Activated T-cell treated with anti-CD3 and anti-CD28 coated beads for 1 hour (primary cell): ENCODE data around the gene BANK1.

ENCODE experiments used
- DNase-seq: peaks from one replicate; pipeline ENCODE4 v3.0.0-alpha.2; 2020; ENCODE audit warnings: low read depth

BANK1 gene

DNA sequence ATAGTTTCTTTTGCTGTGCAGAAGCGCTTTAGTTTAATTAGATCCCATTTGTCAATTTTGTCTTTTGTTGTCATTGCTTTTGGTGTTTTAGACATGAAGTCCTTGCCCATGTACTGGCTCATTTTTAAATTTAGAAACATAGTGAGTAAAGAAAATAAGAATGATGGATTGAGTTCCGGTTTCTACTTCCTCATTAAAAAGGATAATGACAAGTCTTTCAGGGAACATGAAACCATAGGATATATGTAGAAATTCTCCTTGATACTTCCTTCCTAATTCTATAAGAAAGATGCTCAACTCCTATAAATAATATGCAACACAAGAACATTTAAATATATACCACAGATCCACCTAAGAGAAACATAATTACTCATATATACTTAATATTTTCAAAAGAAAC, 240.9 kb downstream of the BANK1 start:
- no peak for DNase-seq

DNA sequence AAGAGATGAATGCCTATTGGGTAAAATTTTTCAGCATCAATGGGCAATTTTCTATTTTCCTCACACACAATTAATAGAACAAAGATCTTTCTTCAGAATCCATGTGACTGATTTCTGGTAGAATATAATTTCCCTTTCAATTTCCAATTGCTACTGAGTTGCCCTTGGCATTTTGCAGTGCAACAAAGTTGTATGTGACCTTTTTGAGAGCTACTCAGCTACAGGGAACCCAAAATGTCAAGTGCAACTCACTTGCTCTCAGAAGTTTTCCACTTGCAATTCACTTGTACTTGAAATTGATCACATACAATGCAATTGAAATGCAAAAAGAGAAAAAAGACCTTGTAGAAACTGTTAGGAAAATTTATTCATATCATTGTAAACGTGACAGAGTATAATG, 245.5 kb downstream of the BANK1 start:
- DNase-seq: no peak

DNA sequence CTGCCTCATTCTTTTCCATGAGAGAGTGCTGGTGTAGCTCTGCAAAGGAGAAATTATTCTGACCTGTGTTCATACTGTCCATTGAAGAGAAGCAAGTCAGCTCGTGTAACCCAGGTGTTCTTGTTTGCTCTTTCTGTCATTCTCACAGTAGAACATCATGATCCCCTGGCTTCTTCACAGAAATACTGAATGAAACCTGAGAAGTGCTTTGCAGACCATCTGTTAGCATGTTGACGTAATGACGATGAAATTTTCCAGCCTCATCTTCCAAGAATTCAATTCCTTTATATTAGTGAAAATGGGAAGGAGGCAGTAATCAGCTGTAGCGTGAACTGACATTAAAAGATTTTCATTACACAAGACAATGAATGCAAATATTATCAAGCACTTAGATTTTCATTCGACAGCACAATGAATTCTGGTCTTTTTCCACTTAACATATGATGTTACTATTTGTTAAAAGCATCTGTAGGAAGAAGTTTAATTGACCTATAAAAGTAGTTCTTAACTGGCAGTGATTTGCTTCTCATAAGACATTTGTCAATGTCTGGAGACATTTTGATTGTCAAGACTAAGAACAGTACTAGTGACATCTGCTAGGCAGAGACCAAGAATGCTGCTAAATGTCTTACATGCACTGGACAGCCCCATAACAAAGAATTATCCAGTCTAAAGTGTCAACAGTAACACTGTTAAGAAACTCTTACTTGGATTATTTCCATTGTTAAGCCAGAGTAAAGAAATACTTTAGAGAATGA, 246.3 kb downstream of the BANK1 start:
- DNase-seq: no peak

DNA sequence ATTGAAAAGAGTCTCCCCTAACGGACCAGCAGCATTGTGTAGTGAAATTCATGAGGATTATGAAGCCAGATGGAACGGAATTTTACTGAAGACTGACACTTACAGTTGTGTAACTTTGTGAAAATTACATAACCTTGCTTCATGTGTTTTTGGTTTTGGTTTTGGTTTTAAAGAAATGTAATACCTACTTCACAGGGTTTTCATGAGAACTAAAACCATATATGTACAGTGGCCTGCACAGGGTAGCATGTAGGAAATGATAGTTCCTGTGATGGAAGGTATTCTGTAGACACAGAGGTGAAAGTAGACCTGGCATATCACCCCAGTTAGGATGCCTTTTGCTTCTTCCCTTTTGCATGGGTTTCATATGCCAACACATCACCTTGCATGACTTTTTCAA, 247.0 kb downstream of the BANK1 start:
- DNase-seq: no peak

DNA sequence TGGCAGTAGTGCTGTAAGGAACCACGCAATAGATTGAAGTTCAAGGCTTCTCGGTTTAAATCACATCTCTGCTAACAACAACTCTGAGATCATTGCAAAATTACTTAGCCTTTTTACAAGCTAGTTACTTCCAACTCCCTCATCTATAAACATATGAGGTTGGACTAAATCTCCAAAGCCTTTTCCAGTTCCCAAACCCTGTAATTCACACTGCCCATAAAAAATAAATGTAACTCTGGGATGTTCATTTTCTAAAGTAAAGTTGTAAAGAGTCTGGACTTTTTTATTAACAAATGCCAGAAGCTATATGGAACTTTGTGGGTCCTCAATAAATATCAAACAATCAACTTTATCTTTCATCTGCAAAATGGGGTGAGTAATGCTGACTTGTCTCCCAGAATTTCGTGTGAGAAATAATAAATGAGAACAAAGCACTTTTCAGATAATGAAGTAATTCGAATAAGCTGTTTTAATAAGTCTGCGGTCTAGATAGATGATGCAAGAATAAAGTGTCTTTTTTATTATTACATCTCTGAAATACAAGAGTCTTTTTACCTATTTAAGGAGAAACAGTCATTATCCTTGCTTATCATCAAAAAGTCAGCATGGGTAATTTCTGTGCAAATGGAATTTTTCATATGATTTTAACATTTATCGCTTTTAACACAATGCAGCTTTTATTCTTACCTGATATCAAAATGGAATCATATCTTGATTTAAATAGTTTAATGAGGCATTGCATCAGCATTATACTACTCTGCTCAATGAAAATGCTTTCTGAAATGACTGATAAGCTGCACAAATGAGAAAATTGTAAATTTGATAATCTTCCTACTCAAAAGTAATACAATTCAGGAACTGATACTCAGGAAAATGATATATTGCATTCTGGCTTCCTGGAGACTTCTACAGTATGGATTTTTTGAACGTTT, 252.6 kb downstream of the BANK1 start:
- DNase-seq: no peak

DNA sequence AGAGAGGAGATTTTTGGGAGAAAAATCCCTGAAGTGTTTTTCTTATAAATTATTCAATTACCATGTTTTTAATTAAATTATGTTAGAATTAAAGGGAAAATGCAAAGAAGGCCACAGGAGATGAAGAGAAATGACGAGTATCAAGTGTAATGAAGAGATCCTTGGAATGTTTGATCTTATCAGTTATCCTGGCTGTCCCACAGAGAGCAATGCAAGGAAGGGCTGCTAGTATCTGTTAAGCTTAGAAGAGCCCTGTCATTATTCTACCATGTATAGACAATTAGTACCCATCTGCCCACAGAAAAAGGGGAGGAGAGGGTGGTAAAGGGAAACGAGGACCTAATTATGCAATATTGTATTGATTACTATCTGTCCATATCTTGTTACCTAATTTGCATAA, 257.1 kb downstream of the BANK1 start:
- no peak for DNase-seq

DNA sequence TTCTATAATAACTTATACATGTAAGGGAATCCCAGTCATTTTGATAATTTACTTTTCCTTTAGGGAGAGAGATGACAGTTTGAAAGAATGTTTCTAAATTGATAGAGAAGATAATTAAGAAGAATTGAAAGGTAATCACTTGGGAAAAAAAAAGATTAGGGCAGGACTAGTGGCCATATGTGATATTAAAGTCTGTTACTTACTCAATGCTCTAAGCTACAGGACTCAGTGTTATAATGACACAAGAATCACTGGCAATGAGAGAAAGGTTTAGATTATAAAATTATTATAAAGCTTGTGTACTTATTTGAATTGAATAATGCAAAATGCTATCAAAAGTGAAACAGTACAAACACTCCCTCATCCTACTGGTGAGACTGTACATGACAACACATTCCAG, 265.3 kb downstream of the BANK1 start:
- no peak for DNase-seq

DNA sequence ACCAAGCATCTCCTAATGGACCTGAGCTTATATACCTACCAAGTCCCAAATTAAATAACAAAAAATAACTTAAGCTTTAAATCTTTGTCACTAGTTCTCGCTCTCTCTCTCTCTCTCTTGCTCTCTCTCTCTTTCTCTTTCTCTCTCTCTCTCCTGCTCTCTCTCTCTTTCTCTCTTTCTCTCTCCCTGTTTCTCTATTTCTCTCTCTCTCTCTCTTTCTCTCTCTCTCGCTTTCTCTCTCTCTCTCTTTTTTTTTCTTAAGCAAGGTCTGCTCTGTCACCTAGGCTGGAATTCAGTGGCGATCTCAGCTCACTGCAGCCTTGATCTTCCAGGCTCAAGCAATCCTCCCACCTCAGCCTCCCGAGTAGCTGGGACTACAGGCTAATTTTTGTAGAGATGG, 266.6 kb downstream of the BANK1 start:
- no peak for DNase-seq

DNA sequence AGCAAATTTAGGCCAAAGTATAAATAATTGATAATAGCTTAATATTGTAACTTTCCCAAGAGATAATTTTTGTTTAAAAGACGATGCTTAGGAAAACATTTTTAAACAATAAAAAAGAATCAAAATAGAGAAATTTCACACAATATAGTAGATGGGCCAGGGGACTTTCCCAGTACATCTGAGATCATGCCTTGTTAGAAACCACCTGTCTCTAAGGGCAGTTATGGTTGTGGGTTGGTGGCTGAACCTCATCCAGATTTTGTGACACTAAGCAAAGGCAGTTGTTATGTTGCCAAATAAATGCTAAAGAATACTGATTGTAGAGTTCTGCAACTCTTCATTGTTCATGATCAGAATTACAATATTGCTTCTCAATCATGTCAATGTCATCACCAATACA, 270.6 kb downstream of the BANK1 start:
- no peak for DNase-seq

DNA sequence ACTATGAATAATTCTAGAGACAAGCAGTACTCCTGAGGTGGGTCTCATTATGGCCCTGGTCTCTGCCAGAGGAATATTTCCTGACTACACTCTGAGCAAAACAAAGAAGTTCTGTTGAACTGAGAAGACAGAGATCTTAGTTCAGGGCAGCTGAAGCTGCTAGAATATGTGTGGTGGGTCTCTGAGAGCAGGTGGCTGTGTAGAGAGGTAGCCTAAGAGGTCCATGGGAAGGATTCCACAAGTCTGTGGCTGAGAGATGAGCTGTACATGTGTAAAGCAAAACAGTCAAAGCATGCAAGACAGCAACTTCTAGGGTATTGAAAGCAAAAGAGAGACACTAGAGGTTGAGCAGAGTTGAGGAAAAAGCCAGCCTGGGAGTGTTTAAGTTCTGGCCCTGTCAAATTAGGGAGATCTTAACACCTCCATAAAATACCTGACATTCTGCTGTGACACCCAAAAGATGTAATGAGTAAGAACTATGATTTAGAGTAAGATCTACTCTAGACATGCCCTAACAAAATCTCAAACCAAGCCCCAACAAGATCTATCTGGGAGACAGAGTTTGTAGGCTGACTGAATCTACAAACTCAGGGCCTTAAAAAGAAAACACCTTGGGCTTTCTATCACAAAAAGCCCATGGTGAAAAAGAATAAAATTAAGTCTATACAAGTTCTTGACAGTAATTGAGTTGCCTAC, 274.4 kb downstream of the BANK1 start:
- DNase-seq: no peak

DNA sequence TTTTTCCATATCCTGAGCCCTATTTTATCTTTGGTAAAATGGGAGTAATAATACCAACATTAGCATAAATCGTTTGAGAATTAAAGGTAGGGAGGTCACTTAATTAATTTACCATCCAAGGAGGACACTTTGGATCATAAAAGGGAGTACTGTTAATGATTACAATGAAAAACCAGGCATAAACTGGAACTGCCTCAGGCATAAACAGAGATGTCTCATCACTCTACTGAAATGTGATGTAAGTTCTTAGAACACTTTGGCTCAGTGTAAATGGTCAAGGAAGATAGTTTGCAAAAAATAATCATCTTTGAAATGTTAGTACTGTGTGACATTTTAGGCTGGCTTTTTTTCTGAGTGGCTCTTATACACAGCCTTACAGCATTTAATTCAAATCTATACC, 286.1 kb downstream of the BANK1 start:
- no peak for DNase-seq

DNA sequence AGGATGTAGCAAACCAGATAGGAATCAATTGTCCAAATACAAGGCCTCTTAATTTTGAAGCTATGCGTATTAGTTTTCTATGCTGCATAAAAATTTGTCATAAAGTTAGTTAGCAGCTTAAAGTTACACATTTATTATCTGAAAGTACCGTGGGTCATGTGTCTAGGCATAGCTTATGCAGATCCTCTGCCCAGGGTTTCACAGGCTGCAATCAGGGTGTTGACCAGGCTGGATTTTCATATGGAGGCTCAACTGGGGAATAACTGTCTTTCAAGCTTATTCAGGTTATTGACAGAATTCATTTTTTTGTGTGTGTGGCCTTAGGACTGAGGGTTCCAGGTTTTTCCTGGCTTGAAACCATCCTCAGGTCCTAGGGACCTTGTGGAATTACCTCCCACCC, 289.7 kb downstream of the BANK1 start:
- no peak for DNase-seq

DNA sequence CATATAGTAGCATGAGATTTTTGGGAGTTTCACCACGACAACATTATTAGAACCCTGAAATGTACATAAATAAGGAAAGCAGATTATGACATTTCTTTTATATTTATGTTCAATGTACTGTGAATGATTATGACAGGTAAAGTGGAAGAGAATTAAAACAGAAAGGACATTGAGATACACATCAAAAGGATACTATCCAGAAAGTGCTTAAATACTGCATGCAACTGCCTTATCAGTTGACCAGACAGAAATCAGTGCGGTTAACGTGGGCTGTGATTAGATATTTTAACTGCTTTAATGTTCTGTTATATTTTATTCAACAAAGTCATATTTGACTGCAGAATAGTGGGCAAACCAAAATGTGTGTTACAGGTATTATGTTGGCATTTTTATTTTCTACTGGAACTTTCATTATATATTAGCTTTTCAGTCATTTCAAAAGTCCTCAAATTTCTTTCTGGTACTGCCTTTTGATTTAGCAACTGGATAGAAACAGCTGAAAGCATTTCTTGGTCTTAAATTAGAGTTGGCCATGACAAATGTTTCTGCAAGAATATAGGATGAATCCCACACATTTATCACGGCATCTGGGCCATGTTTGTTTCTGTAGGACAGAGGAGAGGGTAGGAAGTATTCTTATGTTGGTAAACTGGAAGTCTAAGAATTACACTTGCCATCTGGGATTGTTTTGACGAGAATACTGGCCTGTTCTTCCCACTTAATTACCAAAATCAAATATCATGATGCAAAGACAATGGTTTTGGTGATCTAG, 299.5 kb downstream of the BANK1 start:
- DNase-seq: no peak

DNA sequence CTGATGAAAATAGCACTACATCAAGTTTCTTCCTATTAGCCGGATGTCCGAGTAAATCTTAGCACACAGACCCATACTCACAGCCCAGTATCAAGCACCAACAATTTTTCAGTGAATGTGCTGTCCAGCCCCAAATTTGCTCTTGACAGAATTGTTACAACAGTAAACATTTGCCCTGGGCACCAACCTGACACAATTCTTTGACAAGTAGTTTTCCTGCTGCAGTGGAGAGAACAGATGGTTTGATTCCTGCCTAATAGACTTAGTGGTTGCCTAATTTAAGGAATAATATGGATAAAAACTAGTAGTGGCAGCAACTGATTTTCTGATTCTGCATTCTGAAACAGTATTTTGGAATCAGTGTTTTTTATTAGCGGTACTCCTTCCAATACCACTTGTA, 301.1 kb downstream of the BANK1 start:
- no peak for DNase-seq

DNA sequence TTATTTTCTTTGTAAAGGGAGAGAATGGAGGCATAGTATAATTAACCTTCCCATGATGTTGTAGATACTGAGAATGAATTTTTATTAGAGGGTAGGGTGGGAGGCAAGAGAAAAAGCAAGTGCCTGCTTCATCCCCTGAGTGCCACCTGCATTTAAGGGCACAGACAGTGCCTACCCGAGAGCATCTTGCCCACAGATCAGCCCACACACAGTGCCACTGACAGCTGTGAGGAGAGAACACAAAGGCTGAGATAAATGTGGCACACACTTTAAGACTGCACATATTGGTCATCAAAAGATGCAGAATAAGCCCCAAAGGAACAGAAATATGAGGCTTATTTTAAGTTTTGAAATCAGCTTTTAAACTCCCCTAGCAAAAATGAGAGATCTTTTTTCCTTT, 304.0 kb downstream of the BANK1 start:
- no peak for DNase-seq

DNA sequence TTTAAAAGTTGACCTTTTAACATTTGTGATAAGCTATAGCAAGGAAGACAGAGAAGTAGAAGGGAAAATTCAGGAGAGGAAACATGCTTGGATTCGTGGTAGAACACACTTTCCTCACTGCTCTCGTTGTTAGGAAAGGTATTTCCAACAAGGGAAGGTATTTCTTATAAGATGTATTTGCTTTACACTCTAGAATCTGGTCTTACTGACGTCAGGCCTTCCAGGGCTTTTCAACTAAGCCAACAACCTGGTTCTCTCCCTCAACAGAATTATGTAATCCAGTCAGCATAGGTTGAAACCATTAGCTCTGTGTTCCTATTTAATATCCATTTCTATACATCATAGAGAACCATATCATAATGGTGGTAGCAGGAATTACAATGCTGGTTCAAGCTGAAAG, 312.8 kb downstream of the BANK1 start:
- no peak for DNase-seq

DNA sequence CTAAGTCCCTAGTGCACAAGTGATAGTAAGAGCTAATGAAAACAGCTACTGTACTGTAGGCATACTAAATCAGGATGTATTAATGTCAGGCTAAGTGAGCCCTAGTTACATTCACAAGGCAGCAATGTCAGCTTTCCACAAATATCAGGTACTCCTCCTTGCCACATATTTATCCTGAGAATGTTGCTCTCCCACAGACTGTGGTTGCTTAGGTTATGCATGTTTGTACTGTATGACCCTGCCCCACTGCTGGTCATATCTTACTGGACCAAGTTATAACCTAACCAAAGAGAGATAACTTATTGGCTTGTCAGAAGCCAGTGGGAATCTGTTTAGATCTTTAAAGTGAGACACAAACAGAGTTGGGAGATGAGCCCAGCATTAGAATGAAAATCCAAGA, 313.7 kb downstream of the BANK1 start:
- no peak for DNase-seq

DNA sequence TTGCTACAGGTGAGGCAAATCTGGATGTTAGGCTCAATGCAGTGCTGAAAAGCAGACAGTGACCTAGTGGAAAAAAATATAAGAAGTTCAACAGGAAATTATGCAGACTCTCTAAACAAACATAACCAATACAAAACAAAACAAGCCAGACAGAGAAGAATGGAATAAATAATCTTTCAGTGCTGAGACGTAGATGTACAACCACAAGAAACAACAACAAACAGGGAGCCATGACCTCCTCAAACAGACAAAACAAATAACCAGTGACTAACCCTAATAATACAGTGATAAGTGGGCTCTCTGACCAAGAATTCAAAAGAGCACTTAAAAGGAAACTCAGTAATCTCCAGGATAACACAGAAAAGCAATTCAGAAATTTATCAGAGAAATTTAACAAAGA, 315.5 kb downstream of the BANK1 start:
- DNase-seq: no peak

DNA sequence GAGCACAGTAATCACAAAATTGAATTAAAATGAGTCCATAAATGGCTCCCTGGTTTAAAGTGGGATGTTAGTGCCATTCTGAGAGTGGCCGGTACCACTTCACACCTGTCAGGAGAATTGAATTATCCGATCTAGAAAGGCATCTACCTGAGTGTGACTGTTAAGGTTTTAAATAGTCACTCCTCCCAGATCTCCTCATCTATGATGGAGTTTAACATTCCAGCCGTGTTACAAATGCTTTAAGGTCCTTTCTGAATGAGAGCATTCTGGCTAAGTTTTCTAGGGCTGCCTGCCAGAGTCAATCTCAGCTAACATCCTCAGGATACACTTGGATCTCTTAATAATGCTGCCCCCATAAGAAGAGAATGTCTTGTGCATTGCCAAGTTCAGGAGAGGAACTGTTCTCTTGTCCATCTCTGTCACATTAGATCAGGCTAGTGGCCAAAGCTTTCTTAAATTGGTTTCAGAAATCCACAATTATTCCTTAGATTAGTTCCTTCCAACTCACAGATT, 323.6 kb downstream of the BANK1 start:
- DNase-seq: no peak

DNA sequence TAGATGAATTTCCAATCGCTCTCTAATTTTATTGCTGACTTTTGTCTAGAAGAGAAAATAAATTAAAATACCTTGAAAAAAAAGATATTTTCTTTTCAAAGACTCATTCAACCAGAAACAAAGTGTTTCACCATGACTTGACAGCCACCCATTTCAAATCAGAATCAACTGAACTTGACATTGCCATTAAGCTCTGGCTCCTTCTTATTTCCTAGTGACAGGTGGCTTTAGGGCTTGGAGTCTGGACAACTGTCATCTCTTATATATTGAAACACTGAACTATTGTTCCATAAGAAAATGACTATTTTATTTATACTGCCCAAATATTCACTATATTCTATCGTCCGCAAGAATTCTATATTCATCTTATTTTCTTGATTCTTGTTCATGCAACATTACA, 325.6 kb downstream of the BANK1 start:
- DNase-seq: no peak

DNA sequence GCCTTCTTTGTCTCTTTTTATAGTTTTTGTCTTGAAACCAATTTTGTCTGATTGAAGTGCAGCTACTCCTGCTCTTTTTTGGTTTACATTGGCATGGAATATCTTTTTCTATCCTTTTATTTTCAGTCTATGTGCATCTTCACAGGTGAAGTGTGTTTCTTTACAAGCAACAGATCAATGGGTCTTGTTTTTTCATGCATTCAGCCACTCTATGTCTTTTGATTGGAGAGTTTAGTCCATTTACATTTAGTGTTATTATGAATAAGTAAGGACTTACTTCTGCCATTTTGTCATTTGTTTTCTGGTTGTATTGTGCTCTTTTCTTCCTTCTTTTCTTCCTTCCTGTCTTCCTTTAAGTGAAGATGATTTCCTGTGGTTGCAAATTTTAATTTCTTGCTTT, 330.3 kb downstream of the BANK1 start:
- no peak for DNase-seq
